GM23248 (cell line): ENCODE data around the gene BPGM.

Experiments used
- EZH2 ChIP-seq: fragments of 200-600 bp; sonication (generic); IDR thresholded peaks from 2 replicates; pipeline ENCODE4 v1.6.1; 2018; ENCODE audit warnings: antibody characterized with exemption, mild to moderate bottlenecking; ENCODE audit not compliant: insufficient read depth, poor library complexity, severe bottlenecking
- EZH2phosphoT487 ChIP-seq: fragments of 200-600 bp; sonication (generic); IDR thresholded peaks from 2 replicates; pipeline ENCODE4 v1.6.1; 2018; ENCODE audit warnings: antibody characterized with exemption, moderate library complexity, mild to moderate bottlenecking, low read depth; ENCODE audit not compliant: insufficient read depth

GRCh38 chr7:134721171-134721570, 74.5 kb downstream of the BPGM start:
- TF ChIP-seq EZH2: no peak
- TF ChIP-seq EZH2phosphoT487: no peak
